WTC11 (cell line): ENCODE results near the gene AGA. TPM values are rescaled to one million over a fixed set of nuclear protein-coding genes. Genes with fewer than 3 reads are reported as not detected.
A peak's percentile ranks its signal among the peaks of the same experiment; 100 is the strongest.

Experiments
- ATAC-seq: fragments of 200-7000 bp; cut with Tn5 transposase; 2 replicates; pipeline ENCODE4 v1.10.0; 2021; ENCODE audit warnings: mild to moderate bottlenecking, moderate library complexity
- CTCF ChIA-PET: fragments of 300-600 bp; sonication (Branson Sonifier 250); formaldehyde crosslinking; loops from one replicate; lab custom pipeline; 2021; ENCODE audit warnings: antibody characterized with exemption; lab: Charles Lee
- POLR2A ChIA-PET: fragments of 350-600 bp; sonication (Branson Sonifier 250); formaldehyde crosslinking; loops from one replicate; lab custom pipeline; 2021; ENCODE audit warnings: antibody characterized with exemption; lab: Charles Lee
- DNase-seq: peaks from one replicate; pipeline ENCODE4 v3.0.0; 2021; ENCODE audit warnings: low spot score
- H3K27ac Mint-ChIP-seq: 2 replicates; pipeline ENCODE4 v1.8.0; 2021; ENCODE audit warnings: mixed read lengths
- H3K27me3 Mint-ChIP-seq: 2 replicates; pipeline ENCODE4 v1.8.0; 2021; ENCODE audit warnings: low read depth, mild to moderate bottlenecking, moderate library complexity, mixed read lengths
- H3K36me3 Mint-ChIP-seq: 2 replicates; pipeline ENCODE4 v1.8.0; 2021; ENCODE audit warnings: mixed read lengths
- H3K4me1 Mint-ChIP-seq: 2 replicates; pipeline ENCODE4 v1.8.0; 2022; ENCODE audit warnings: mixed read lengths
- H3K4me3 Mint-ChIP-seq: 2 replicates; pipeline ENCODE4 v1.8.0; 2021; ENCODE audit warnings: mild to moderate bottlenecking, moderate library complexity, mixed read lengths
- H3K9me3 Mint-ChIP-seq: 2 replicates; pipeline ENCODE4 v1.8.0; 2021; ENCODE audit warnings: mixed read lengths
- FOXK1 ChIP-seq: sonication (generic); formaldehyde crosslinking; IDR thresholded peaks from 2 replicates; pipeline ENCODE4 v1.8.0; 2022; ENCODE audit warnings: mild to moderate bottlenecking, moderate library complexity, missing genetic modification reagents
- FOXP1 ChIP-seq: sonication (generic); formaldehyde crosslinking; IDR thresholded peaks from 2 replicates; pipeline ENCODE4 v1.8.0; 2022; ENCODE audit warnings: missing genetic modification reagents, mild to moderate bottlenecking, moderate library complexity, borderline replicate concordance
- FOXP4 ChIP-seq: sonication (generic); formaldehyde crosslinking; IDR thresholded peaks from 2 replicates; pipeline ENCODE4 v1.8.0; 2022; ENCODE audit warnings: mild to moderate bottlenecking, missing genetic modification reagents
- GRHL2 ChIP-seq: fragments of 250-450 bp; sonication (Bioruptor Pico); IDR thresholded peaks from 2 replicates; pipeline ENCODE4 v1.8.0; 2022; ENCODE audit warnings: mild to moderate bottlenecking, moderate library complexity; ENCODE audit not compliant: insufficient replicate concordance, severe bottlenecking
- GTF2I ChIP-seq: fragments of 250-450 bp; sonication (Bioruptor Pico); conservative IDR thresholded peaks from 2 replicates; pipeline ENCODE4 v1.4.0; 2021; ENCODE audit warnings: mild to moderate bottlenecking
- OVOL2 ChIP-seq: fragments of 250-450 bp; sonication (Bioruptor Pico); IDR thresholded peaks from 2 replicates; pipeline ENCODE4 v1.9.0; 2021; ENCODE audit warnings: mild to moderate bottlenecking, borderline replicate concordance
- TEAD1 ChIP-seq: sonication (generic); formaldehyde crosslinking; IDR thresholded peaks from 2 replicates; pipeline ENCODE4 v1.8.0; 2022; ENCODE audit warnings: mild to moderate bottlenecking, missing genetic modification reagents
- TEAD4 ChIP-seq: sonication (generic); formaldehyde crosslinking; IDR thresholded peaks from 2 replicates; pipeline ENCODE4 v1.8.0; 2022; ENCODE audit warnings: mild to moderate bottlenecking, missing genetic modification reagents
- ZBTB21 ChIP-seq: sonication (generic); formaldehyde crosslinking; IDR thresholded peaks from 2 replicates; pipeline ENCODE4 v1.8.1; 2023; ENCODE audit warnings: mild to moderate bottlenecking, missing genetic modification reagents, borderline replicate concordance
- ZBTB43 ChIP-seq: sonication (generic); formaldehyde crosslinking; IDR thresholded peaks from 2 replicates; pipeline ENCODE4 v1.8.1; 2023; ENCODE audit warnings: mild to moderate bottlenecking, missing genetic modification reagents
- ZMAT4 ChIP-seq: fragments of 250-450 bp; sonication (Bioruptor Pico); IDR thresholded peaks from 2 replicates; pipeline ENCODE4 v1.9.0; 2021; ENCODE audit warnings: mild to moderate bottlenecking
- ZNF121 ChIP-seq: sonication (generic); formaldehyde crosslinking; IDR thresholded peaks from 2 replicates; pipeline ENCODE4 v1.8.0; 2023; ENCODE audit warnings: missing genetic modification reagents
- ZNF138 ChIP-seq: sonication (generic); formaldehyde crosslinking; conservative IDR thresholded peaks from 2 replicates; pipeline ENCODE4 v1.8.1; 2022; ENCODE audit warnings: mild to moderate bottlenecking, moderate library complexity, missing genetic modification reagents
- ZNF263 ChIP-seq: sonication (generic); formaldehyde crosslinking; IDR thresholded peaks from 2 replicates; pipeline ENCODE4 v1.8.1; 2022; ENCODE audit warnings: low read depth, mild to moderate bottlenecking, moderate library complexity, missing genetic modification reagents
- total RNA-seq: library from RNA; stranded (reverse); gene quantifications from 3 replicates; pipeline ENCODE4 v1.2.3, GENCODE V29; 2021
- TF ChIP-seq, protein P1 (sequence below): sonication (generic); formaldehyde crosslinking; IDR thresholded peaks from 2 replicates; pipeline ENCODE4 v1.8.1; 2023; ENCODE audit warnings: mild to moderate bottlenecking, moderate library complexity, missing genetic modification reagents
- TF ChIP-seq, protein P2 (sequence below): sonication (generic); formaldehyde crosslinking; IDR thresholded peaks from 2 replicates; pipeline ENCODE4 v1.8.0; 2022; ENCODE audit warnings: missing genetic modification reagents
- TF ChIP-seq, protein P3 (sequence below): sonication (generic); formaldehyde crosslinking; IDR thresholded peaks from 2 replicates; pipeline ENCODE4 v1.8.0; 2022; ENCODE audit warnings: mild to moderate bottlenecking, missing genetic modification reagents

AGA gene
- total RNA-seq, 1 experiment from 2014 or later, result 6.8 TPM

- TF ChIP-seq, protein P1, sequence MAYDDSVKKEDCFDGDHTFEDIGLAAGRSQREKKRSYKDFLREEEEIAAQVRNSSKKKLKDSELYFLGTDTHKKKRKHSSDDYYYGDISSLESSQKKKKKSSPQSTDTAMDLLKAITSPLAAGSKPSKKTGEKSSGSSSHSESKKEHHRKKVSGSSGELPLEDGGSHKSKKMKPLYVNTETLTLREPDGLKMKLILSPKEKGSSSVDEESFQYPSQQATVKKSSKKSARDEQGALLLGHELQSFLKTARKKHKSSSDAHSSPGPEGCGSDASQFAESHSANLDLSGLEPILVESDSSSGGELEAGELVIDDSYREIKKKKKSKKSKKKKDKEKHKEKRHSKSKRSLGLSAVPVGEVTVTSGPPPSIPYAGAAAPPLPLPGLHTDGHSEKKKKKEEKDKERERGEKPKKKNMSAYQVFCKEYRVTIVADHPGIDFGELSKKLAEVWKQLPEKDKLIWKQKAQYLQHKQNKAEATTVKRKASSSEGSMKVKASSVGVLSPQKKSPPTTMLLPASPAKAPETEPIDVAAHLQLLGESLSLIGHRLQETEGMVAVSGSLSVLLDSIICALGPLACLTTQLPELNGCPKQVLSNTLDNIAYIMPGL, result no peak
- TF ChIP-seq, protein P2, sequence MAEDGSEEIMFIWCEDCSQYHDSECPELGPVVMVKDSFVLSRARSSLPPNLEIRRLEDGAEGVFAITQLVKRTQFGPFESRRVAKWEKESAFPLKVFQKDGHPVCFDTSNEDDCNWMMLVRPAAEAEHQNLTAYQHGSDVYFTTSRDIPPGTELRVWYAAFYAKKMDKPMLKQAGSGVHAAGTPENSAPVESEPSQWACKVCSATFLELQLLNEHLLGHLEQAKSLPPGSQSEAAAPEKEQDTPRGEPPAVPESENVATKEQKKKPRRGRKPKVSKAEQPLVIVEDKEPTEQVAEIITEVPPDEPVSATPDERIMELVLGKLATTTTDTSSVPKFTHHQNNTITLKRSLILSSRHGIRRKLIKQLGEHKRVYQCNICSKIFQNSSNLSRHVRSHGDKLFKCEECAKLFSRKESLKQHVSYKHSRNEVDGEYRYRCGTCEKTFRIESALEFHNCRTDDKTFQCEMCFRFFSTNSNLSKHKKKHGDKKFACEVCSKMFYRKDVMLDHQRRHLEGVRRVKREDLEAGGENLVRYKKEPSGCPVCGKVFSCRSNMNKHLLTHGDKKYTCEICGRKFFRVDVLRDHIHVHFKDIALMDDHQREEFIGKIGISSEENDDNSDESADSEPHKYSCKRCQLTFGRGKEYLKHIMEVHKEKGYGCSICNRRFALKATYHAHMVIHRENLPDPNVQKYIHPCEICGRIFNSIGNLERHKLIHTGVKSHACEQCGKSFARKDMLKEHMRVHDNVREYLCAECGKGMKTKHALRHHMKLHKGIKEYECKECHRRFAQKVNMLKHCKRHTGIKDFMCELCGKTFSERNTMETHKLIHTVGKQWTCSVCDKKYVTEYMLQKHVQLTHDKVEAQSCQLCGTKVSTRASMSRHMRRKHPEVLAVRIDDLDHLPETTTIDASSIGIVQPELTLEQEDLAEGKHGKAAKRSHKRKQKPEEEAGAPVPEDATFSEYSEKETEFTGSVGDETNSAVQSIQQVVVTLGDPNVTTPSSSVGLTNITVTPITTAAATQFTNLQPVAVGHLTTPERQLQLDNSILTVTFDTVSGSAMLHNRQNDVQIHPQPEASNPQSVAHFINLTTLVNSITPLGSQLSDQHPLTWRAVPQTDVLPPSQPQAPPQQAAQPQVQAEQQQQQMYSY, result no peak
- TF ChIP-seq, protein P3, sequence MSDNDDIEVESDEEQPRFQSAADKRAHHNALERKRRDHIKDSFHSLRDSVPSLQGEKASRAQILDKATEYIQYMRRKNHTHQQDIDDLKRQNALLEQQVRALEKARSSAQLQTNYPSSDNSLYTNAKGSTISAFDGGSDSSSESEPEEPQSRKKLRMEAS (CRISPR knock-in tag), result no peak
- TF ChIP-seq ZBTB43 (CRISPR knock-in tag), result no peak
- no peak for TF ChIP-seq FOXK1 (CRISPR knock-in tag)
- TF ChIP-seq TEAD4 (CRISPR knock-in tag), result no peak
- TF ChIP-seq ZNF138 (CRISPR knock-in tag), result no peak
- no peak for TF ChIP-seq TEAD1
- no peak for TF ChIP-seq GTF2I (CRISPR knock-in tag)
- no peak for TF ChIP-seq ZMAT4 (CRISPR knock-in tag)
- no peak for TF ChIP-seq GRHL2 (CRISPR knock-in tag)
- TF ChIP-seq FOXP4 (CRISPR knock-in tag), result no peak
- TF ChIP-seq ZNF121, result no peak
- TF ChIP-seq, all 79 proteins: peak for 0
Measured at GRCh38 chr4:177473991-177474390, 31.8 kb upstream of the AGA start (continued).

DNA sequence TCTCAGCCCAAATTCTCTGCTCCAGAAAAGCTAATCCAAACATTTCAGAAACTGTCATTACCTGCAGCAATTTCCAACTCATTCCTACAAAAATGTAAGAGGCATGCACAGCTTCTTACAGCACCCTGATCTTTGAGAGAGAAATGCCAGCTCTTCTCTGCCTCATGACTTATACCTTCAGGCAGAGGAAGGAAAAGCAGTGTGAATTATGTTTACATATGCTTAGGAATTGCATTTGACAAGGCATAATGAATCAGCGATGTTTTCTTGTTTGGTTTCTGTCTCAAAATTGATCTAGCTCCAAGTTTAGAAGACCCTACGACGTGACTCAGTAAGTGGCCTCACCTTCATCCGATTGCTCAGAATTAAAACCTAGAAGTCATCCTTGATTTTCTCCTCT is 21.8 kb upstream of the AGA start:
- Mint-ChIP-seq H3K27ac (peak overlapping the region; percentile 20; the same call in 1 of the 2 replicates), H3K36me3 (no peaks in the 10 kb centered on the region), H3K4me3 (no peak overlapping the region), H3K4me1 (peaks cover 13% of the 10 kb centered on the region), H3K9me3 (no peaks in the 10 kb centered on the region), H3K27me3 (no peaks in the 10 kb centered on the region)
- TF ChIP-seq ZBTB21 (CRISPR knock-in tag), result no peak
- no peak for TF ChIP-seq OVOL2
- no peak for TF ChIP-seq FOXP1 (CRISPR knock-in tag)
- TF ChIP-seq ZNF263 (CRISPR knock-in tag), result no peak
- TF ChIP-seq GRHL2 (CRISPR knock-in tag), result no peak
- CTCF ChIA-PET, result no interaction called here
- POLR2A ChIA-PET, result no interaction called here
- ATAC-seq (no peak), DNase-seq (no peak)
